GM15510 (cell line): ENCODE data around the gene ANKDD1A.

Experiments
- POLR2A ChIP-seq: IDR thresholded peaks from 3 replicates; pipeline ENCODE4 v1.6.1; 2011; ENCODE audit warnings: borderline replicate concordance; ENCODE audit not compliant: insufficient read length; ENCODE audit errors: extremely low read depth

ANKDD1A gene

GRCh38 chr15:64951777-64952418, 40.2 kb downstream of the ANKDD1A start:
- TF ChIP-seq POLR2A = no peak

GRCh38 chr15:64954395-64954794, 42.7 kb downstream of the ANKDD1A start:
- TF ChIP-seq POLR2A = no peak

DNA sequence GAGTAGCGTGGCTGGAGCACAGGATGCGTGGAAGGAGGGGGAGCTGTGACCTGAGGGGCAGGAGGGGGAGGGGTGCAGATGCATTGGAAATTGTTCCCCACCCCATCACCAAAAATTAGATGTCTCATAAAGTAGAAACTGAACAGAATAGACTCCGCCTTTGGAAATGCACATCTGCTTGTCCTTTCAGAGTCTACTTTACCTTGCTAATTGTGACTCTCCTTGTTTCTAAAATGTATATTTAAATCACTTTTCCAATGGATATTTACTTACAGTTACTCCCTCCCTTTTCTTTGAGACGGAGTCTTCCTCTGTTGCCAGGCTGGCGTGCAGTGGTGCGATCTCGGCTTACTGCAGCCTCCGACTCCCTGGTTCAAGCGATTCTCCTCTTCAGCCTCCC, 47.4 kb downstream of the ANKDD1A start:
- TF ChIP-seq POLR2A = no peak

DNA sequence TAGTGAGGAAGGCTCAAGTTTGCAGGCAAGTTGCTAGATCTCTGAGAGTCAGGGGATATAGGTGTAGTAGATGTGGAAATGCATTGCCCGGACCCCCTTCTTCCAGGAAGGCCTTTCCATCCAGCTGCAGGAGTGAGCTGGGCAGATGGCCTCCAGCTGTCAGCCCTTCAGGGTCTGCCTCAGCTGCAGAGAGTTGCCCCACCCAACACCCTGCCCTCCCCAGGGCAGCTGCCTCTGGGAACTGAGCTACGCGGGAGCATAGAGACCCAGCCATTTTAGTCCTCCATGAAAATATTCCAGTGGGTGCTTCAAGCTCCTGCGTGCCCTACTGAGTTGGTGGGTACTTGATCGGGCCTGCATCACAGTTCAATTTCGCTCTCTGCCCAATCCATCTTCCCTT, 48.5 kb downstream of the ANKDD1A start:
- no peak for TF ChIP-seq POLR2A

GRCh38 chr15:64961013-64961412, 49.3 kb downstream of the ANKDD1A start:
- no peak for TF ChIP-seq POLR2A

DNA sequence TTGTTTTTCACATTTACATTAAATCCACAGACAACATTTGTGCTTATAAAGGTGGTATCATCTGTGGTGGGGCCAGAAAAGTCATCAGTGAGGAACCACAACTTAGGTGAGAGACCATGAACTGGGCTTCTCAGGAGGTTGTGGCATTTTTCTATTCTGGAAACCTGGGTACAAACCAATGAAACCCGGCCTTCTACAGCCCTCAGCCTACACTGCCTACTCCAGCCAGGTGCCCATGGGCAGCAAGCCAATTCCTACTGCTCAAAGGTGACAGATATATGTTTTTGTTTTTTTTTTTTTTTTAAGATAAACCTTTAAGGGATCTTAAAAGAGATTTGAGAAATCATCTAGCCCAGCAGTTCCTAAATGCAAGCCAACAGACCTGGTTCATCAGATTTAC, 57.7 kb downstream of the ANKDD1A start:
- no peak for TF ChIP-seq POLR2A

DNA sequence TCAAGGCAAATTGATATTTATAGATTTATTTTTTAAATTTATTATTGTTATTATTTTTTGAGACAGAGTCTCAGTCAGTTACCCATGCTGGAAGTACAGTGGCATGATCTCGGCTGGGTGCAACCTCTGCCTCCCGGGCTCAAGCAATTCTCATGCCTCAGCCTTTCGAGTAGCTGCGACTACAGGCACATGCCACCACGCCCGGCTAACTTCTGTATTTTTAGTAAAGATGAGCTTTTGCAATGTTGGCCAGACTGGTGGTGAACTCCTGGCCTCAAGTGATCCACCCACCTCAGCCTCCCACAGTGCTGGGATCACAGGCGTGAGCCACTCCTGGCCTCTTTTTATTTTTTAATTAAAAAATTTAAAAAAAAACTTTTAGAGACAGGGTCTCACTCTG, 59.0 kb downstream of the ANKDD1A start:
- TF ChIP-seq POLR2A = no peak

DNA sequence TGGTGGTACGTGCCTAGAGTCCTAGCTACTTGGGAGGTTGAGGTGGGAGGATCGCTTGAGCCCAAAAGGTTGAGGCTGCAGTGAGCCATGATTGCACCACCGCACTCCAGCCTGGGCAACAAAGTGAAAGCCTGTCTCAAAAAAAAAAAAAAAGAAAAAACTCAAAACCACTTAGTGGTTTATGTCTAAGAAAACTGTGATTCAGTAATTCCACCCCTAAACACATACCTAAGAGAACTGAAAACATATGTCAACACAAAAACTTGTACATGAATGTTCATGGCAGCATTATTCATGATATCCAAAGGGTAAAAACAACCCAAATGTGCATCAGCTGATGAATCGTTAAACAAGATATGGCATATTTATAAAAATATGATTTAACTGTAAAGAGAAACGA, 63.7 kb downstream of the ANKDD1A start:
- no peak for TF ChIP-seq POLR2A

GRCh38 chr15:64979252-64979710, 67.6 kb downstream of the ANKDD1A start:
- TF ChIP-seq POLR2A = no peak

- no peak for TF ChIP-seq POLR2A
Observed at GRCh38 chr15:64981812-64982431, 70.2 kb downstream of the ANKDD1A start.

GRCh38 chr15:64982472-64982871, 70.8 kb downstream of the ANKDD1A start:
- TF ChIP-seq POLR2A = no peak

- no peak for TF ChIP-seq POLR2A
Observed at GRCh38 chr15:64985366-64986033, 73.8 kb downstream of the ANKDD1A start.

- no peak for TF ChIP-seq POLR2A
Observed at GRCh38 chr15:64987136-64987535, 75.4 kb downstream of the ANKDD1A start.

DNA sequence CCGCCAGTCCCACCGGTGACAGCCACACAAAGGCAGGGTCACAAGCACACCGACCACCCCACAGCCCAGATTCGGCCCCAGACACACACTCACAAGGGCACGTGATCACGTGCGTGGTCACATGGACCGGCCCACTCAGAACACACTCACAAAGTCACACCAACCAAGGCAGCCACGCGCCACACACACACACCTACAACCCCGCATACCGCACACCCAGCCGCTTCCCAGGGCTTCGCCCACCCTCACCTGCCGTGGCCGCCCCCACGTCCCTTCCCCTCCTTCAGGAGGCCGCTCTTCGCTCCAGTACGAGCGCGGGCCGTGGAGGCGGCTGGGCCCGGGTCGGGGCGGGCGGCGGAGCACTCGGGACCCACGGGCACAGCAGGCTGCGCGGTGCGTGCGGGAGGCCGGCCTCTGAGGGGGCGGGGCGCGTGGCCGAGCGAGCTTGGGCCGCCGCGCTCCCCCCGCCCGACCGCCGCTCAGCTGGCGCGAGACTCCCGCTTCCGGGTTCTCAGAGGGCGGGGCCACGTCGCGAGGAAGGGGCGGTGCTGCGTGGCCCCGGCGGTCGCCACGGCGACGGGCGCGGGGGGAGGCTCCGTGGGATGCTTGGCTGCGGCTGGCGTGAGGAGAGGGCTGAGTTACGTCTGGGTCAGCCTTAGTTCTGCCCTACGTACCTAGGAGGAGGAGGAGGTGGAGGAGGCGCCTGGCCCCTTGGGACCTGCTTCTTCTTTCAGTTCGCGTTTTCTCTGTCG, 77.9 kb downstream of the ANKDD1A start, which contains the start of gene SPG21:
TSS of gene SPG21 (minus strand) at position 499 of the 752 bp plus-strand sequence. CDS start 6,345 bp downstream, outside the sequence.
- peak; percentile 61 for TF ChIP-seq POLR2A

- no peak for TF ChIP-seq POLR2A
Observed at GRCh38 chr15:64990168-64990470, 78.4 kb downstream of the ANKDD1A start.

- TF ChIP-seq POLR2A = no peak
Observed at GRCh38 chr15:64991536-64992135, 79.9 kb downstream of the ANKDD1A start.

- no peak for TF ChIP-seq POLR2A
Observed at GRCh38 chr15:64993290-64993689, 81.6 kb downstream of the ANKDD1A start.
